ENCODE measurements around the gene MPHOSPH10. TPM values are rescaled to one million over a fixed set of nuclear protein-coding genes. Genes with fewer than 3 reads are reported as not detected.
"Not testable (repeated sequence)": the region's sequence is repeated elsewhere in the genome, so short reads cannot be mapped to it uniquely, and the experiment has no call there.

MPHOSPH10 gene
- total and polyA plus RNA-seq, 2 donors (not counting 3 experiments of a cell fraction or from before 2014, with no cell fraction given), result 4.4 to 38.8 TPM

DNA sequence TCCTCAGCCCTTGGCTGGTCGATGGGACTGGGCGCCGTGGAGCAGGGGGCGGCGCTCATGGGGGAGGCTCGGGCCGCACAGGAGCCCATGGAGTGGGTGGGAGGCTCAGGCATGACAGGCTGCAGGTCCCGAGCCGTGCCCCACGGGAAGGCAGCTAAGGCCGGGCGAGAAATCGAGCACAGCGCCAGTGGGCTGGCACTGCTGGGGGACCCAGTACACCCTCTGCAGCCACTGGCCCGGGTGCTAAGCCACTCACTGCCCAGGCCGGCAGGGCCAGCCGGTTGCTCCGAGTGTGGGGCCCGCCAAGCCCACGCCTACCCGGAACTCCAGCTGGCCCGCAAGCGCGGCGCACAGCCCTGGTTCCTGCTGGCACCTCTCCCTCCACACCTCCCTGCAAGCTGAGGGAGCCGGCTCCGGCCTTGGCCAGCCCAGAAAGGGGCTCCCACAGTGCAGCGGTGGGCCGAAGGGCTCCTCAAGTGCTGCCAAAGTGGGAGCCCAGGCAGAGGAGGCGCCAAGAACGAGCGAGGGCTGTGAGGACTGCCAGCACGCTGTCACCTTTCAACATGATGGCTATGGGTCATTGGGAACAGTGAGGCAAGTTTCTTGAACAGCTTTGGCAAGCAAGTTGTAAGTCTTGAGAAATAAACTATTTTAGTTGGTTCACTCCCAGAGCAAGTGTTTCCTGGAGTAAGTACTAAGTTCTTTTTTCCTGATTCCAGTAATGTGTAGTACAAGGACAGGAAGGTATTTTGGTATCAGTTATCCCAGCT lies 37.8 kb upstream of the MPHOSPH10 start:
- H4K20me1 ChIP-seq (replicated peaks; ENCODE audit: control insufficient read depth, extremely low read depth, insufficient read depth, low read length); BruUV-seq (replicated peaks); H3K9me1 ChIP-seq (replicated peaks; ENCODE audit: control insufficient read depth, extremely low read depth, insufficient read depth, low read length); H3K9ac ChIP-seq (replicated peaks; ENCODE audit: extremely low read depth, insufficient read depth, low read length); H3K9me3 ChIP-seq (replicated peaks; ENCODE audit: control insufficient read depth, insufficient read depth, low read length); H3K27ac ChIP-seq (ENCODE audit: insufficient read depth, low read depth, low read length); H3K36me3 ChIP-seq (ENCODE audit: control insufficient read depth in 2 of 2, extremely low read depth in 1 of 2, insufficient read depth in 2 of 2, low read length in 2 of 2); POLR2A ChIA-PET; DNase-seq (ENCODE audit: low read depth, low spot score); dilution Hi-C loops (cut with MboI; ENCODE audit: extremely low pct_ligation_motif_present, low sequenced_read_pairs); H2AFZ ChIP-seq (ENCODE audit: low read depth, low read length); H3K79me2 ChIP-seq (ENCODE audit: control insufficient read depth, insufficient read depth, low read length); H3K4me2 ChIP-seq (ENCODE audit: insufficient read depth, low read length); H3K27me3 ChIP-seq (ENCODE audit: control insufficient read depth in 2 of 2, insufficient read depth in 2 of 2, low read length in 2 of 2); H3K4me3 ChIP-seq (replicated peaks in 1 of 3; ENCODE audit: insufficient read depth in 1 of 3, low read depth in 1 of 3, low read length in 3 of 3); FAIRE-seq; intact Hi-C loops (cut with micrococcal nuclease); H3K4me1 ChIP-seq (ENCODE audit: control insufficient read depth, extremely low read depth, insufficient read depth, low read length): not testable (repeated sequence)
- CTCF ChIA-PET, result interaction anchor here (1.9 to 2.5 kb wide), 2 partner anchors 8 to 25 kb away, joined by 5 to 19 read pairs; partner anchors contain the start of gene NAGK

DNA sequence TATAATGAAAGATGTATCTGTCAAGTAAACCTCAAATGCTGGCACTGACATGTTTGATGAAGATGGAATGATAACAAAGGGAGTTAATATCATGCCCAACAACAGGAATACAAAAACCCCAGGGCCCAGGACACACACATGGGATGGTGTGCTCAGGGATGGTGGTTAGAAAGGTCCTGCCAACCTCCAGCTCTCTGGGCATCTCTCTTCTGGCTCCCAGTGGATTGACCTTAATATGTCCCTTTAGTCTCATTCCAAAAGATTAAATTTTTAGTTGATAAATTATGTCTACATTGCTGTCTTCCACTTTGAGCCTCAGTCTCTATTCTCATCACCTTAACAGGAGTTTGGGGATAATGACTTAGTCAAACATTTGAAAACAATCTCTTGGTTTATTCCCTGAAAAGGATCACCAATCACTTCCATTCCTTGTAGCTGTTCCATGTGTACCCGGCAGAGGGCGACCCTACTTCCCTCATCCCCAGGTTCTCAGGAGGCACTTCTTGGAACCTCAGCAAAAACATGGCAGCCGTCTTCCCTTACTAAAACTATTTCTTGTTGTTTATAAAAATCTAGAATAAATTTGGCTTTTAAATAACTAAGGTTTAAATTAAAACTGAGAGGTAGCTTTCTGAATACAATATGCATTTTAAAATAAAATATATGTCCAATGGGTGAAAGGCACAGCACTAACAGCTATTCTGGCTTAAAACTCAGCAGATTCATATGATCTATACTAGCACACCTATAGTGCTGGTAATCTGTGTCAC lies 30.1 kb upstream of the MPHOSPH10 start:
- no peak overlapping the region for H3K4me3 ChIP-seq (replicated peaks in 1 of 3; ENCODE audit: insufficient read depth in 1 of 3, low read depth in 1 of 3, low read length in 3 of 3)
- peak; percentile 85 for FAIRE-seq
- H3K9me1 ChIP-seq (replicated peaks; ENCODE audit: control insufficient read depth, extremely low read depth, insufficient read depth, low read length), result no peaks in the 10 kb centered on the region
- H2AFZ ChIP-seq (ENCODE audit: low read depth, low read length), result no peak overlapping the region
- no peaks in the 10 kb centered on the region for H3K4me1 ChIP-seq (ENCODE audit: control insufficient read depth, extremely low read depth, insufficient read depth, low read length)
- TF ChIP-seq MYC (IDR thresholded peaks at IDR 0.05; ENCODE audit: low read depth, low read length), result no peak
- TF ChIP-seq, protein P1, sequence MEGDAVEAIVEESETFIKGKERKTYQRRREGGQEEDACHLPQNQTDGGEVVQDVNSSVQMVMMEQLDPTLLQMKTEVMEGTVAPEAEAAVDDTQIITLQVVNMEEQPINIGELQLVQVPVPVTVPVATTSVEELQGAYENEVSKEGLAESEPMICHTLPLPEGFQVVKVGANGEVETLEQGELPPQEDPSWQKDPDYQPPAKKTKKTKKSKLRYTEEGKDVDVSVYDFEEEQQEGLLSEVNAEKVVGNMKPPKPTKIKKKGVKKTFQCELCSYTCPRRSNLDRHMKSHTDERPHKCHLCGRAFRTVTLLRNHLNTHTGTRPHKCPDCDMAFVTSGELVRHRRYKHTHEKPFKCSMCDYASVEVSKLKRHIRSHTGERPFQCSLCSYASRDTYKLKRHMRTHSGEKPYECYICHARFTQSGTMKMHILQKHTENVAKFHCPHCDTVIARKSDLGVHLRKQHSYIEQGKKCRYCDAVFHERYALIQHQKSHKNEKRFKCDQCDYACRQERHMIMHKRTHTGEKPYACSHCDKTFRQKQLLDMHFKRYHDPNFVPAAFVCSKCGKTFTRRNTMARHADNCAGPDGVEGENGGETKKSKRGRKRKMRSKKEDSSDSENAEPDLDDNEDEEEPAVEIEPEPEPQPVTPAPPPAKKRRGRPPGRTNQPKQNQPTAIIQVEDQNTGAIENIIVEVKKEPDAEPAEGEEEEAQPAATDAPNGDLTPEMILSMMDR (IDR thresholded peaks at IDR 0.05; ENCODE audit: extremely low read depth in 1 of 2, insufficient read depth in 1 of 2, low read depth in 1 of 2, low read length in 2 of 2), result peak; percentile 76 to 81
- TF ChIP-seq, protein P2, sequence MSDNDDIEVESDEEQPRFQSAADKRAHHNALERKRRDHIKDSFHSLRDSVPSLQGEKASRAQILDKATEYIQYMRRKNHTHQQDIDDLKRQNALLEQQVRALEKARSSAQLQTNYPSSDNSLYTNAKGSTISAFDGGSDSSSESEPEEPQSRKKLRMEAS (IDR thresholded peaks at IDR 0.05; ENCODE audit: insufficient read depth, insufficient read length), result no peak
- no peaks in the 10 kb centered on the region for H3K79me2 ChIP-seq (ENCODE audit: control insufficient read depth, insufficient read depth, low read length)
- no peaks in the 10 kb centered on the region for H4K20me1 ChIP-seq (replicated peaks; ENCODE audit: control insufficient read depth, extremely low read depth, insufficient read depth, low read length)
- BruUV-seq (replicated peaks), result no TSS peak
- dilution Hi-C loops (cut with MboI; ENCODE audit: extremely low pct_ligation_motif_present, low sequenced_read_pairs), result no loop called here
- no peaks in the 10 kb centered on the region for H3K27me3 ChIP-seq (ENCODE audit: control insufficient read depth in 2 of 2, insufficient read depth in 2 of 2, low read length in 2 of 2)
- no peak overlapping the region for H3K4me2 ChIP-seq (ENCODE audit: insufficient read depth, low read length)
- POLR2A ChIA-PET, result interaction anchor here (0.6 to 1.1 kb wide), 2 partner anchors 32 to 41 kb away, joined by 3 read pairs; partner anchors contain the start of gene NAGK
- no peaks in the 10 kb centered on the region for H3K9me3 ChIP-seq (replicated peaks; ENCODE audit: control insufficient read depth, insufficient read depth, low read length)
- no peak overlapping the region for H3K9ac ChIP-seq (replicated peaks; ENCODE audit: extremely low read depth, insufficient read depth, low read length)
- H3K36me3 ChIP-seq (ENCODE audit: control insufficient read depth in 2 of 2, extremely low read depth in 1 of 2, insufficient read depth in 2 of 2, low read length in 2 of 2), result no peaks in the 10 kb centered on the region
- CTCF ChIA-PET, result interaction anchor here (0.8 to 4.1 kb wide), 31 partner anchors 9 to 1050 kb away, joined by 3 to 24 read pairs (median 6); partner anchors contain the start of genes MCEE, MPHOSPH10, NAGK and PAIP2B
- intact Hi-C loops (cut with micrococcal nuclease), result loop anchor here (1.0 to 5.0 kb wide), 2 partner anchors 30 to 1078 kb away; partner anchors contain the start of genes MCEE and MPHOSPH10
- DNase-seq (ENCODE audit: low read depth, low spot score), result peak; percentile 66
- no peak overlapping the region for H3K27ac ChIP-seq (ENCODE audit: insufficient read depth, low read depth, low read length)

Measured in endothelial cell of umbilical vein (primary cell).